OCI-LY3 (cell line): ENCODE measurements around the gene PHF19.

Source experiments
- CTCF ChIP-seq: fragments of 200-600, 300-600 bp; sonication (generic); IDR thresholded peaks from 2 replicates; pipeline ENCODE4 v1.5.1; 2014; ENCODE audit warnings: antibody characterized with exemption, low read length, low read depth
- EZH2phosphoT487 ChIP-seq: fragments of 200-600 bp; shearing (Covaris generic); IDR thresholded peaks from 2 replicates; pipeline ENCODE4 v1.6.1; 2018; ENCODE audit warnings: antibody characterized with exemption, mixed run types, low read depth

GRCh38 chr9:120865809-120866208 is 11.2 kb downstream of the PHF19 start:
- TF ChIP-seq CTCF (no peak), EZH2phosphoT487 (no peak)
